Measurements from ENCODE around the gene FBXL16.
"Not testable (repeated sequence)": the region's sequence is repeated elsewhere in the genome, so short reads cannot be mapped to it uniquely, and the experiment has no call there.

Gene FBXL16, protein sequence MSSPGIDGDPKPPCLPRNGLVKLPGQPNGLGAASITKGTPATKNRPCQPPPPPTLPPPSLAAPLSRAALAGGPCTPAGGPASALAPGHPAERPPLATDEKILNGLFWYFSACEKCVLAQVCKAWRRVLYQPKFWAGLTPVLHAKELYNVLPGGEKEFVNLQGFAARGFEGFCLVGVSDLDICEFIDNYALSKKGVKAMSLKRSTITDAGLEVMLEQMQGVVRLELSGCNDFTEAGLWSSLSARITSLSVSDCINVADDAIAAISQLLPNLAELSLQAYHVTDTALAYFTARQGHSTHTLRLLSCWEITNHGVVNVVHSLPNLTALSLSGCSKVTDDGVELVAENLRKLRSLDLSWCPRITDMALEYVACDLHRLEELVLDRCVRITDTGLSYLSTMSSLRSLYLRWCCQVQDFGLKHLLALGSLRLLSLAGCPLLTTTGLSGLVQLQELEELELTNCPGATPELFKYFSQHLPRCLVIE

GRCh38 chr16:705431-706188 is at the start of gene FBXL16:
Gene FBXL16 (minus strand): TSS chr16:705801. CDS start chr16:697405, 8,396 bp downstream.
- no peak for TF ChIP-seq CTCF (IDR thresholded peaks at IDR 0.05; ENCODE audit: low read depth, low read length)
- H3K4me3 ChIP-seq (ENCODE audit: low read depth, low read length), result no peak within 1 kb of the TSS

DNA sequence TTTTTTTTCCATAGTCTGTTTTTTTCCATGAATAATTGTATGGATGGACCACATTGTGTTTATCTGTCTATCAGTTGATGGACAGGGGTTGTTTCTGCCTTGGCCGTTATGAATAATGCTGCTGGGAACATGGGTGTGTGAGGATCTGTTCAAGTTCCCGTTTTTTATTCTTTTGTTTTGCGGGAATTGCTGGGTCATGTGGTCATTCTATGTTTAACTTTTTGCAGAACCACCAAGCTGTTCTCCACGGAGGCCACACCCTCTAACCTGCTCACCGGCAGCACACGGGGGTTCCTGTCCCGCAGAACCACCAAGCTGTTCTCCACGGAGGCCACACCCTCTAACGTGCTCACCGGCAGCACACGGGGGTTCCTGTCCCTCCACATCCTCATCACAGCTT is 49.1 kb upstream of the FBXL16 start:
- TF ChIP-seq CTCF (IDR thresholded peaks at IDR 0.05; ENCODE audit: low read depth, low read length), result no peak
- no peak overlapping the region for H3K4me3 ChIP-seq (ENCODE audit: low read depth, low read length)

DNA sequence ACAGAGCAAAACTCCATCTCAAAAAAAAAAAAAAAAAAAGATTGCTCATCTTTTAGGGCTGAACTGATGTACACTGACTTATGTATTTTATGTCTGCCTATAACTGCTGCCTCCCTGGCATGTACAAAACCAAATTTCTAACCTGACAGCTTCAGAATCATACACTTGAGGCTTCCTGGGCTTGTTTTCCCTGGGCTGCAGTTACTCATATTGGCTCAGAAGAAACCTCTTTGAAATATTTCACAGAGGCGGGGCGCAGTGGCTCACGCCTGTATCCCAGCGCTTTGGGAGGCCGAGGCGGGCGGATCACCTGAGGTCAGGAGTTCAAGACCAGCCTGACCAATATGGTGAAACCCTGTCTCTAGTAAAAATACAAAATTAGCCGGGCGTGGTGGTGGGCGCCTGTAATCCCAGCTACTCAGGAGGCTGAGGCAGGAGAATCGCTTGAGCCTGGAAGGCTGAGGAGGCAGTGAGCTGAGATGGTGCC is 48.6 kb upstream of the FBXL16 start:
- H3K4me3 ChIP-seq (ENCODE audit: low read depth, low read length), result not testable (repeated sequence)

- H3K4me3 ChIP-seq (ENCODE audit: low read depth, low read length), result no peak overlapping the region
- TF ChIP-seq CTCF (IDR thresholded peaks at IDR 0.05; ENCODE audit: low read depth, low read length), result no peak
These were observed 46.4 kb upstream of the FBXL16 start for GRCh38 chr16:752007-752312.

GRCh38 chr16:751152-752006 is 45.8 kb upstream of the FBXL16 start:
- no peak for TF ChIP-seq CTCF (IDR thresholded peaks at IDR 0.05; ENCODE audit: low read depth, low read length)
- no peak overlapping the region for H3K4me3 ChIP-seq (ENCODE audit: low read depth, low read length)

GRCh38 chr16:750485-750884 is 44.9 kb upstream of the FBXL16 start:
- no peak for TF ChIP-seq CTCF (IDR thresholded peaks at IDR 0.05; ENCODE audit: low read depth, low read length)
- no peak overlapping the region for H3K4me3 ChIP-seq (ENCODE audit: low read depth, low read length)

DNA sequence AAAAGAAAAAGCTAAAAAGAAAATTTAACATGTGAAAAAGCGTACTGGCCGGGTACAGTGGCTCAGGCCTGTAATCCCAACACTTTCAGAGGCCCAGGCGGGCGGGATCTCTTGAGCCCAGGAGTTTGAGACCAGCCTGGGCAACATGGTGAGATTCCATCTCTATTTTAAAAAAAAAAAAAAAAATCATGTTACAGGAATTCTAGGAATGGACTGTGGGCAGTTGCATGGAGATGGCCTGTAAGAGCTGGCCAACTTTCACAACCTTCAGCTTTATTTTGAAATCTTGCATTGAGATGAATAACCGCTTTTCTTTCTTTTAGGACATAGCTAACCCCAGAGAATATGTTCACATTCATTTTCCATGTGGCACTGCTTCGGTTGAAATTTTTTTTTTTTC is 43.4 kb upstream of the FBXL16 start:
- H3K4me3 ChIP-seq (ENCODE audit: low read depth, low read length), result no peak overlapping the region
- TF ChIP-seq CTCF (IDR thresholded peaks at IDR 0.05; ENCODE audit: low read depth, low read length), result no peak
